Measurements from ENCODE around the gene CNTN5. TPM values are rescaled to one million over a fixed set of nuclear protein-coding genes. Genes with fewer than 3 reads are reported as not detected.

CNTN5 gene
- total RNA-seq, 1 donor from 2014 or later = 1.6 TPM

- Mint-ChIP-seq H3K4me1 (ENCODE audit: low read depth, unreplicated experiment) (no peaks in the 10 kb centered on the region), H3K36me3 (ENCODE audit: unreplicated experiment) (no peaks in the 10 kb centered on the region), H3K27me3 (ENCODE audit: unreplicated experiment) (no peaks in the 10 kb centered on the region), H3K27ac (ENCODE audit: unreplicated experiment) (no peak overlapping the region), H3K4me3 (ENCODE audit: unreplicated experiment) (no peak overlapping the region), H3K9me3 (ENCODE audit: unreplicated experiment) (no peaks in the 10 kb centered on the region)
- DNase-seq = no peak
- TF ChIP-seq CTCF (IDR thresholded peaks at IDR 0.05; ENCODE audit: partially characterized antibody, unreplicated experiment) = no peak
Observed at GRCh38 chr11:99343117-99343516, 322.4 kb downstream of the CNTN5 start.

GRCh38 chr11:99349151-99349673 lies 328.5 kb downstream of the CNTN5 start:
- TF ChIP-seq CTCF (IDR thresholded peaks at IDR 0.05; ENCODE audit: partially characterized antibody, unreplicated experiment) = no peak
- Mint-ChIP-seq H3K27ac (ENCODE audit: unreplicated experiment) (no peak overlapping the region), H3K4me1 (ENCODE audit: low read depth, unreplicated experiment) (no peaks in the 10 kb centered on the region), H3K9me3 (ENCODE audit: unreplicated experiment) (no peaks in the 10 kb centered on the region), H3K36me3 (ENCODE audit: unreplicated experiment) (no peaks in the 10 kb centered on the region), H3K27me3 (ENCODE audit: unreplicated experiment) (no peaks in the 10 kb centered on the region), H3K4me3 (ENCODE audit: unreplicated experiment) (no peak overlapping the region)
- no peak for DNase-seq

GRCh38 chr11:99351624-99352023 lies 330.9 kb downstream of the CNTN5 start:
- H3K4me1 Mint-ChIP-seq (ENCODE audit: low read depth, unreplicated experiment) = no peaks in the 10 kb centered on the region
- H3K27ac Mint-ChIP-seq (ENCODE audit: unreplicated experiment) = no peak overlapping the region
- no peak for TF ChIP-seq CTCF (IDR thresholded peaks at IDR 0.05; ENCODE audit: partially characterized antibody, unreplicated experiment)
- H3K36me3 Mint-ChIP-seq (ENCODE audit: unreplicated experiment) = no peaks in the 10 kb centered on the region
- H3K9me3 Mint-ChIP-seq (ENCODE audit: unreplicated experiment) = no peaks in the 10 kb centered on the region
- no peak overlapping the region for H3K4me3 Mint-ChIP-seq (ENCODE audit: unreplicated experiment)
- no peak for DNase-seq
- no peaks in the 10 kb centered on the region for H3K27me3 Mint-ChIP-seq (ENCODE audit: unreplicated experiment)

- DNase-seq = no peak
- Mint-ChIP-seq H3K27ac (ENCODE audit: unreplicated experiment) (no peak overlapping the region), H3K36me3 (ENCODE audit: unreplicated experiment) (no peaks in the 10 kb centered on the region), H3K4me1 (ENCODE audit: low read depth, unreplicated experiment) (no peaks in the 10 kb centered on the region), H3K27me3 (ENCODE audit: unreplicated experiment) (no peaks in the 10 kb centered on the region), H3K9me3 (ENCODE audit: unreplicated experiment) (no peaks in the 10 kb centered on the region), H3K4me3 (ENCODE audit: unreplicated experiment) (no peak overlapping the region)
- TF ChIP-seq CTCF (IDR thresholded peaks at IDR 0.05; ENCODE audit: partially characterized antibody, unreplicated experiment) = no peak
Observed at GRCh38 chr11:99352642-99353041, 331.9 kb downstream of the CNTN5 start.

- no peak for TF ChIP-seq CTCF (IDR thresholded peaks at IDR 0.05; ENCODE audit: partially characterized antibody, unreplicated experiment)
- H3K9me3 Mint-ChIP-seq (ENCODE audit: unreplicated experiment) = no peaks in the 10 kb centered on the region
- H3K27ac Mint-ChIP-seq (ENCODE audit: unreplicated experiment) = no peak overlapping the region
- H3K27me3 Mint-ChIP-seq (ENCODE audit: unreplicated experiment) = no peaks in the 10 kb centered on the region
- no peak overlapping the region for H3K4me3 Mint-ChIP-seq (ENCODE audit: unreplicated experiment)
- no peak for DNase-seq
- no peaks in the 10 kb centered on the region for H3K36me3 Mint-ChIP-seq (ENCODE audit: unreplicated experiment)
- H3K4me1 Mint-ChIP-seq (ENCODE audit: low read depth, unreplicated experiment) = peaks cover 10% of the 10 kb centered on the region
Observed at GRCh38 chr11:99366546-99366945, 345.8 kb downstream of the CNTN5 start.
